PFSK-1 (cell line): Measurements from ENCODE around the gene SCARB1.

Experiments used
- FOXP2 ChIP-seq: optimal IDR thresholded peaks from 2 replicates; pipeline ENCODE3; 2011; ENCODE audit warnings: borderline replicate concordance, control low read depth, inconsistent platforms; ENCODE audit not compliant: insufficient read depth; ENCODE audit errors: extremely low read length, extremely low read depth
- POLR2AphosphoS5 ChIP-seq: IDR thresholded peaks from 2 replicates; pipeline ENCODE4 v1.6.1; 2012; ENCODE audit warnings: low read depth, mild to moderate bottlenecking, control low read depth, low read length, moderate library complexity
- SIN3A ChIP-seq: IDR thresholded peaks from 2 replicates; pipeline ENCODE4 v1.6.1; 2012; ENCODE audit warnings: mild to moderate bottlenecking, low read length, moderate library complexity, borderline replicate concordance; ENCODE audit not compliant: insufficient read depth
- TAF1 ChIP-seq: IDR thresholded peaks from 2 replicates; pipeline ENCODE4 v1.6.1; 2012; ENCODE audit warnings: low read length, control low read depth, borderline replicate concordance; ENCODE audit not compliant: insufficient read depth
- TF ChIP-seq, protein P1 (sequence below), 2 experiments: IDR thresholded peaks; 2 replicates each; pipeline versions ENCODE4 v1.6.1 to v1.8.0; 2011 to 2012; ENCODE audit warnings: low read depth in 2 of 2, low read length in 2 of 2, control low read depth in 1 of 2, inconsistent platforms in 1 of 2, mild to moderate bottlenecking in 1 of 2, moderate library complexity in 1 of 2; ENCODE audit not compliant: insufficient read depth in 1 of 2

The SCARB1 gene

GRCh38 chr12:124898923-124899294, 35.2 kb upstream of the SCARB1 start:
- TF ChIP-seq, protein P1, sequence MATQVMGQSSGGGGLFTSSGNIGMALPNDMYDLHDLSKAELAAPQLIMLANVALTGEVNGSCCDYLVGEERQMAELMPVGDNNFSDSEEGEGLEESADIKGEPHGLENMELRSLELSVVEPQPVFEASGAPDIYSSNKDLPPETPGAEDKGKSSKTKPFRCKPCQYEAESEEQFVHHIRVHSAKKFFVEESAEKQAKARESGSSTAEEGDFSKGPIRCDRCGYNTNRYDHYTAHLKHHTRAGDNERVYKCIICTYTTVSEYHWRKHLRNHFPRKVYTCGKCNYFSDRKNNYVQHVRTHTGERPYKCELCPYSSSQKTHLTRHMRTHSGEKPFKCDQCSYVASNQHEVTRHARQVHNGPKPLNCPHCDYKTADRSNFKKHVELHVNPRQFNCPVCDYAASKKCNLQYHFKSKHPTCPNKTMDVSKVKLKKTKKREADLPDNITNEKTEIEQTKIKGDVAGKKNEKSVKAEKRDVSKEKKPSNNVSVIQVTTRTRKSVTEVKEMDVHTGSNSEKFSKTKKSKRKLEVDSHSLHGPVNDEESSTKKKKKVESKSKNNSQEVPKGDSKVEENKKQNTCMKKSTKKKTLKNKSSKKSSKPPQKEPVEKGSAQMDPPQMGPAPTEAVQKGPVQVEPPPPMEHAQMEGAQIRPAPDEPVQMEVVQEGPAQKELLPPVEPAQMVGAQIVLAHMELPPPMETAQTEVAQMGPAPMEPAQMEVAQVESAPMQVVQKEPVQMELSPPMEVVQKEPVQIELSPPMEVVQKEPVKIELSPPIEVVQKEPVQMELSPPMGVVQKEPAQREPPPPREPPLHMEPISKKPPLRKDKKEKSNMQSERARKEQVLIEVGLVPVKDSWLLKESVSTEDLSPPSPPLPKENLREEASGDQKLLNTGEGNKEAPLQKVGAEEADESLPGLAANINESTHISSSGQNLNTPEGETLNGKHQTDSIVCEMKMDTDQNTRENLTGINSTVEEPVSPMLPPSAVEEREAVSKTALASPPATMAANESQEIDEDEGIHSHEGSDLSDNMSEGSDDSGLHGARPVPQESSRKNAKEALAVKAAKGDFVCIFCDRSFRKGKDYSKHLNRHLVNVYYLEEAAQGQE (IDR thresholded peaks at IDR 0.05; ENCODE audit: insufficient read depth in 1 of 2, low read depth in 2 of 2, low read length in 2 of 2), result no peak
- TF ChIP-seq POLR2AphosphoS5 (no peak), SIN3A (no peak), FOXP2 (no peak), TAF1 (no peak)

DNA sequence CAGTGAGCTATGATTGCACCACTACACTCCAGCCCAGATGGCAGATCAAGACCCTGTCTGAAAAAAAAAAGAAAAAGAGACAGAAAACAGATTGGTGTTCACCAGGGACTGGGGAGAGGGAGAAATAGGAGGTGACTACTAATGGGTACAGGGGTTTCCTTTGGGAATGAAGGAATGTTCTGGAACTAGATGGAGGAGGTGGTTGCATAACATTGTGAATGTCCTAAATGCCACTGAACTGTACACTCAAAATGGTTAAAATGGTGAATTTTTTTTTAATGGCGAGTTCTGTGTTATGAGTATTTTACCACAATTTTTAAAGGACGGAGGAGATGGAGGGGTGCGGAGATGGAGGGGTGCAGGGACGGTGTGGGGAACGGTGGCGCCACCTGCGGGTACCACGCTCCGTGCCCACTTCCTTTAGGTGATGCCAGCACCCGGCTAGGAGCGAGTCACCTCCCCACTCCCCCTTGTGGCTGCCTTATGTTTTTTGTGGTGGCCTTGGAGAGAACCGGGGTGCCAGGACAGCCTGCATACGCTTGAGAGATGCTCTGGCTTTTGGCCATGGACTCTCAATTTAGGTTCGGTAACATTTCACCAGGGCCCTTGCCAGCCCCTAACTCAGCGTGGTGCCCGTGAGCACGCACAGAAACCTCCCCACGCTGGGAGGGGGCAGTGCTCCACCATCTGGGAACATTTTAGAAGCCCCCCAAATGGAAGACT, 34.7 kb upstream of the SCARB1 start:
- TF ChIP-seq SIN3A, result no peak
- TF ChIP-seq TAF1, result no peak
- TF ChIP-seq, protein P1 (IDR thresholded peaks at IDR 0.05; ENCODE audit: insufficient read depth in 1 of 2, low read depth in 2 of 2, low read length in 2 of 2), result no peak
- no peak for TF ChIP-seq POLR2AphosphoS5
- TF ChIP-seq FOXP2, result no peak

DNA sequence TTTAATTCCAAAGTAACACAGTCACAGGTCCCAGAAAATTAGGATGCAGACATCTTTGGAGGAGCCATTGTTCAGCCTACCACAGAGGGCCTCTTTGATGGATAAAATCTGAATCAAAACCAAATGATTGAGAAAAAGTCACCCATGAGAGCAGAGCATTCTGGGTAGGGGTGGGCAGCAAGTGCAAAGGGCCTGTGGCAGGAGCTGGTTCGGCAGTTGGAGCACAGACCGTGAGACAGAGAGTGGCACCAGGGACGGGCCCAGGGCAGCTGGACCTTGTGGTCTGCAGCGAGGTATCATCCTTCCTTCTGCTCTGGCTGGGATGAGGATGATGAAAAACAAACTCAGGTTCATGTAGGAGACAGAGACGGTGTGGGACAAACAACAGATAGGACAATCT, 32.8 kb upstream of the SCARB1 start:
- TF ChIP-seq TAF1 (no peak), POLR2AphosphoS5 (no peak), FOXP2 (no peak), SIN3A (no peak)
- TF ChIP-seq, protein P1 (IDR thresholded peaks at IDR 0.05; ENCODE audit: insufficient read depth in 1 of 2, low read depth in 2 of 2, low read length in 2 of 2), result no peak

DNA sequence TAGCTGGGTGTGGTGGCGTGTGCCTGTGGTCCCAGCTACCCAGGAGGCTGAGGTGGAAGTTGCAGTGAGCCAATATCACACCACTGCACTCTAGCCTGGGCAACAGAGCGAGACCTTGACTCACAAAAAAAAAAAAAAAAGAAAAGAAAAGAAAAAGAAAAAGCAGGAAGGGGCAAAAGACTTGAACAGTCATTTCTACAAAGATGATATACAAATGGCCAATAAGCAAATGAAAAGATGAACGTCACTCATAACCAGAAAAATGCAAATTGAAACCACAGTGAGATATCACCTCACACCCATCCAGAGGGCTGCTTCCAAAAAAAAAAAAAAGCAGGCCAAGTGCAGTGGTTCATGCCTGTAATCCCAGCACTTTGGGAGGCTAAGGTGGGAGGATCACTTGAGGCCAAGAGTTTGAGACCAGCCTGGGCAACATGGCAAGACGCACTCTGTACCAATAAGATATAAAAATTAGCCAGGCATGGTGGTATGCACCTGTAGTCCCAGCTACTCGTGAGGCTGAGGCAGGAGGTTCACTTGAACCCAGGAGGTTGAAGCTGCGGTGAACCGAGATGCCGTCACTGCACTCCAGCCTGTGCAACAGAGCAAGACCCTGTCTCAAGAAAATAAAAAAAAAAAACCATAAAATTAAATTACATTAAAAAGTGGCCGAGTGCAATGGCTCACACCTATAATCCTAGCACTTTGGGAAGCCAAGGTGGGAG, 30.3 kb upstream of the SCARB1 start:
- TF ChIP-seq, protein P1 (IDR thresholded peaks at IDR 0.05; ENCODE audit: insufficient read depth in 1 of 2, low read depth in 2 of 2, low read length in 2 of 2), result no peak
- TF ChIP-seq POLR2AphosphoS5 (no peak), SIN3A (no peak), FOXP2 (no peak), TAF1 (no peak)
